Tibial artery (tissue), 4 donors: ENCODE results near the gene ESYT2.
"Not testable (repeated sequence)": the region's sequence is repeated elsewhere in the genome, so short reads cannot be mapped to it uniquely, and the experiment has no call there.

Source experiments
- DNase-seq, 2 donors: peaks; one replicate each; pipeline ENCODE4 v3.0.0-alpha.2; 2019
- H3K27ac ChIP-seq, 2 donors: fragments of 200-600 bp; sonication (generic) in 1 of 2; 1 replicate in 1 of 2; 2 replicates in 1 of 2; pipeline ENCODE4 v1.5.1; 2018 to 2019; ENCODE audit warnings: mild to moderate bottlenecking in 1 of 2
- H3K27me3 ChIP-seq, 2 donors: fragments of 200-600 bp; sonication (generic) in 1 of 2; one replicate each; pipeline versions ENCODE4 v1.5.1 to v1.6.0; 2016 to 2019
- H3K36me3 ChIP-seq, 3 donors: fragments of 200-600 bp; sonication (generic) in 2 of 3; one replicate each; pipeline ENCODE4 v1.5.1; 2016 to 2019; ENCODE audit warnings: mild to moderate bottlenecking in 2 of 3
- H3K4me1 ChIP-seq, 4 donors: fragments of 200-600 bp; sonication (generic) in 2 of 4; 1 replicate in 3 of 4; 2 replicates in 1 of 4; pipeline ENCODE4 v1.5.1; 2016 to 2019
- H3K4me3 ChIP-seq, 2 donors: fragments of 200-600 bp; sonication (generic) in 1 of 2; 1 replicate in 1 of 2; 2 replicates in 1 of 2; pipeline ENCODE4 v1.5.1; 2018 to 2019; ENCODE audit warnings: mild to moderate bottlenecking in 2 of 2
- H3K9me3 ChIP-seq, 3 donors: fragments of 200-600 bp; sonication (generic) in 1 of 3; one replicate each; pipeline ENCODE4 v1.5.1; 2016 to 2019
- CTCF ChIP-seq, 2 experiments: fragments of 200-600 bp in 1 of 2; fragments of 450-650 bp in 1 of 2; IDR thresholded peaks; one replicate each; pipeline ENCODE4 v1.5.1; 2017 to 2019; ENCODE audit warnings: antibody characterized with exemption in 2 of 2, mild to moderate bottlenecking in 1 of 2, moderate library complexity in 1 of 2
- intact Hi-C: fragments of 100-400 bp; cut with DNase I; formaldehyde crosslinking; loops from one replicate; pipeline ENCODE4 v1.15.0; 2023; ENCODE audit warnings: low total_unique reads

ESYT2 gene

DNA sequence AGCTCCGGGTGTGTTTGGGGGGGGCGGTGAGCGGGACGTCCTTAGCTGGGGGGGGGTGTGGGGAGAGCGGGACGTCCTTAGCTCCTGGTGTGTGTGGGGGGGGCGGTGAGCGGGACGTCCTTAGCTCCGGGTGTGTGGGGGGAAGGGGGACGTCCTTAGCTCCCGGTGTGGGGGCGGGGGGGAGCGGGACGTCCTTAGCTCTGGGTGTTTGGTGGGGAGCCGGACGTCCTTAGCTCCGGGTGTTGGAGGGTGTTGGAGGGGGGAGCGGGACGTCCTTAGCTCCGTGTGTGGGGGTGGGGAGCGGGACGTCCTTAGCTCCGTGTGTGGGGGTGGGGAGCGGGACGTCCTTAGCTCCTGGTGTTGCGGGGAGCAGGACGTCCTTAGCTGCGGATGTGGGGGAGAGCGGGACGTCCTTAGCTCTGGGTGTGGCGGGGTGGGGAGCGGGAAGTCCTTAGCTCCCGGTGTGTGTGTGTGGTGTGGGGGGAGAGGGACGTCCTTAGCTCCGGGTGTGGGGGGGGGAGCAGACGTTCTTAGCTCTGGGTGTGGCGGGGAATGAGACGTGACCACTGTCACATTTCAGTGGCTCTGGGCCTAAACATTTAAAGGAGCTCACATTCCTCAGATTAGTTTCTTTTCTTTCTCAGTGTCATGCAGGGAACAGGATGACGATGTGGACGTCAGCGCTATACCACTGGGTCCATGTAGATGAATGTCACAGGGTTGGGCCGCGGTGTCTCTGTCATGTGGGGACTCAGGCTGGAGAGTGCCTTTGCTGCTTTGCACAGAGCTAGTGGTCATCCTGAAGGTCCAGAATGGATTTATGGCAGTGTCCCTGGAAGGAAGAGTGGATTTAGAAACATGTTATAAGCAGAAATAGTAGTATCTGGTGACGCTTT lies 34.5 kb upstream of the ESYT2 start:
- DNase-seq = peak; percentile 72 to 91
- peak overlapping the region; percentile 91 to 93 for H3K27ac ChIP-seq
- intact Hi-C loops = loop anchor here (10.0 kb wide), 1 partner anchor 159 kb away; the partner anchor contains the start of gene NCAPG2
- peak overlapping the region; percentile 64 to 65 for H3K4me3 ChIP-seq
- H3K9me3 ChIP-seq = no peaks in the 10 kb centered on the region
- H3K4me1 ChIP-seq = peaks cover 0 to 32% (median 17%) of the 10 kb centered on the region in 4 donors
- no peaks in the 10 kb centered on the region for H3K36me3 ChIP-seq
- no peak for TF ChIP-seq CTCF (IDR thresholded peaks at IDR 0.05)
- no peaks in the 10 kb centered on the region for H3K27me3 ChIP-seq

DNA sequence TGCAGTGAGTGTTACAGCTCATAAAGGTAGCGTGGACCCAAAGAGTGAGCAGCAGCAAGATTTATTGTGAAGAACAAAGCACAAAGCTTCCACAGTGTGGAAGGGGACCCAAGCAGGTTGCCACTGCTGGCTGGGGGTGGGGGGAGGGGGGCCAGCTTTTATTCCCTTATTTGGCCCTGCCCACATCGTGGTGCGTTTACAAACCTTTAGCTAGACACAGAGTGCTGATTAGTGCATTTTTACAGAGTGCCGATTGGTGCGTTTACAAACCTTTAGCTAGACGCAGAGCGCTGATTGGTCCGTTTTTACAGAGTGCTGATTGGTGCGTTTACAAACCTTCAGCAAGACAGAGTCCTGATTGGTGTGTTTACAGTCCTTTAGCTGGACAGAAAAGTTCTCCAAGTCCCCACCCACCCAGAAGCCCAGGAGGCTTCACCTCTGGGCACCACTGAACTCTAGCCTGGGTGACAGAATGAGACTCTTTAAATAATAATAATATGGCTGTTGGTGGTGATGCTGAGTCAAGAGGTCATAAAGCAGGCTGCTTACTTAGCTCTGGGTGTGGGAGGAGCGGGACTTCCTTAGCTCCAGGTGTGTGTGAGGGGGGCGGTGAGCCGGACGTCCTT lies 33.8 kb upstream of the ESYT2 start:
- peak overlapping the region; percentile 64 to 65 for H3K4me3 ChIP-seq
- H3K27ac ChIP-seq = peak overlapping the region; percentile 91 to 93
- H3K27me3 ChIP-seq, H3K9me3 ChIP-seq, DNase-seq, H3K36me3 ChIP-seq: not testable (repeated sequence)
- intact Hi-C loops = loop anchor here (10.0 kb wide), 1 partner anchor 158 kb away; the partner anchor contains the start of gene NCAPG2
- peaks cover 0 to 30% (median 22%) of the 10 kb centered on the region in 4 donors for H3K4me1 ChIP-seq

DNA sequence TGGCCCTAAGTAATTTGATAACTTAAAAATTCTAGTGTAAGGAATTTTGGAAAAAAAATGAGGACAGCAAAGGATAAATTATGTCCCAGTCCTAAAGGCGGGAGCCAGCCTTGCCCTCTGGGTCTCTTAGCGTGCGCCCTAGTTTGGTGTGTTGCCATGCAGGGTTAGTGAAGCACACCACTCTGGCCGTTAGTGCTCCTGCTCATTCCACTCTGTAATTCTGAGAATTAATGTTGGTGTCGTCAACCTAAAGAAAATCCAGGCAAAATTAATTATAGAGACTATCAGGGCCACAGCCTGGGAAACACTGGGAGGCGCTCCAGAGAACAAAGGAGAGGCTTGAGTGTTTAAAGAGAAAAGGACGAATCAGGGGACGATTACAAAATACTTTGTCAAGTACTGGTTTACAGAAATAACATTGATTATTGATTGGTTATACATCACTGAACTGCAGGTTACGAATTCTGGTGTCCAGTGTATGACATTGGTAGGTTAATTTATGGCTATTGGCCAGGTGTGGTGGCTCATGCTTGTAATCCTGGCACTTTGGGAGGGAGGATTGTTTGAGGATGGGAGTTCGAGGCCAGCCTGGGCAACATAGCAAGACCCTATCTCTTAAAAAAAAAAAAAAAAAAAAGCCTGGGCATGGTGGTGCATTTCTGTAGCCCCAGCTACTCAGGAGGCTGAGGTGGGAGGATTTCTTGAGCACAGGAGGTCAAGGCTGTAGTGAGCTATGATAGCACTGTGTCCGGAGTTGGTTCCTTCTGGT lies 32.8 kb upstream of the ESYT2 start:
- Histone ChIP-seq H3K27ac (peak overlapping the region; percentile 91 to 93), H3K27me3 (no peaks in the 10 kb centered on the region), H3K4me3 (no peak overlapping the region), H3K4me1 (peaks cover 0 to 39% (median 29%) of the 10 kb centered on the region in 4 donors), H3K9me3 (no peaks in the 10 kb centered on the region), H3K36me3 (no peaks in the 10 kb centered on the region)
- no peak for DNase-seq
- intact Hi-C loops = loop anchor here (10.0 kb wide), 1 partner anchor 157 kb away; the partner anchor contains the start of gene NCAPG2
- TF ChIP-seq CTCF (IDR thresholded peaks at IDR 0.05) = no peak

DNA sequence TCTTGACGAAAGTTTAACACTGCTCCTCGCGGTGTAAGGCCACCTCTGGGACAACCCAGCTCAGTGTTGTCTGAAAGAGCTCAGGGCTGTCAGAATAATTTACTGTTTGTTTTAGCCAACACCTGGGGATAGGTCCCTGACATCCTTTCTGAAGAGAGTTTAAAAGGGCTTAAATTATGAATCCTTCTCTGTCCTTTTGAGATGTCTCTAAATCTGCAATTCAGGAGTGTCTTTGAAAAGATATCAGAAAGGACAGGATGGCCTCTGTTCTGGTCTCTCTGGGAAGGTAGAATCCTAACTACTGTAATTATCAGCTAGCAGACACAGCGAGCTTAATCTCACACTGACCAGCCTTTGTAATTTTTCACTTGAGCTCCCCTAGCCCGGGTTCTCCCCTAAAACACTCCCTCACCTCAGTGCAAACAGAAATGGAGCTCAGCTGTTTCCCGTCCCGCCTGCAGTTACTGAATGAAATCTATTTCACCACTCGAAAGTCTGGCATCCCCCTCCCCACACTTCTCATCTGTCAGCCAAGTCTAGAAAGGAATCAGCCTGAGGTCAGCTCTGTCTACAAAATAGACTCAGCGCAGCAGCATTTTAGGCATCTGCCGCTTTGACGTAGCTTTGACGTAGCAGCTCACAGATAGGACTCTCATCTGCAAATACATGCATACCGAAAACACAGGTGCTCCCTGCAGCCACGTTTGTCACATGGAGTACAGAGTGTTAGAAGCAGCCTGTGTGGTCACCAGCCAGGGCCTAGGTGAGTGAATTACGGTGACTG lies 31.9 kb upstream of the ESYT2 start:
- Histone ChIP-seq H3K4me1 (peaks cover 0 to 36% (median 30%) of the 10 kb centered on the region in 4 donors), H3K27me3 (no peaks in the 10 kb centered on the region), H3K9me3 (no peaks in the 10 kb centered on the region), H3K36me3 (no peaks in the 10 kb centered on the region), H3K27ac (peak overlapping the region in 1 of 2 donors; percentile 93), H3K4me3 (no peak overlapping the region)
- TF ChIP-seq CTCF (IDR thresholded peaks at IDR 0.05) = no peak
- intact Hi-C loops = loop anchor here (10.0 kb wide), 1 partner anchor 156 kb away; the partner anchor contains the start of gene NCAPG2
- no peak for DNase-seq

DNA sequence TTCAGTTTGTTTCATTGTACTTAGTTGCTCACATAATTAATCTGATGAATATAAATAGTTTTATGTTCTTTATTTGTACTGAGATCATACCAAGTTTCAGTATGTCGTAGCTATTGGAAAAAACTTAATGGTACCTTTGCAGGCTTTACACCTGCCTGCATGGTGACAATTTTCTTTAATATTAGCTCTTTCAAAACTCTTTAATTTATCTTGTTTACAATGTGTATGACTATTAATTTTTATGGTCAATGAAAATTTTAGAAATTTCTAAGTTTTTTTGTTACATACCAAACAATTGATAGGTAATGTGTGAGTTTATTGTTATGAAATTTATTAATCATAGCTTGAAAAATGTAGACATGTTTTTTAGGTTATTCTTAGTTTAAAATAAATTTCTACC lies 31.1 kb upstream of the ESYT2 start:
- intact Hi-C loops = loop anchor here (10.0 kb wide), 1 partner anchor 156 kb away; the partner anchor contains the start of gene NCAPG2

More for the DNA sequence above, 31.1 kb upstream of the ESYT2 start:
- Histone ChIP-seq H3K36me3 (no peaks in the 10 kb centered on the region), H3K9me3 (no peaks in the 10 kb centered on the region), H3K4me1 (peaks cover 0 to 28% (median 24%) of the 10 kb centered on the region in 4 donors), H3K27me3 (no peaks in the 10 kb centered on the region), H3K4me3 (no peak overlapping the region), H3K27ac (peak overlapping the region in 1 of 2 donors; percentile 7)
- DNase-seq = no peak
- TF ChIP-seq CTCF (IDR thresholded peaks at IDR 0.05) = no peak
